ENCODE measurements around the gene PADI1.

Gene PADI1

GRCh38 chr1:17204546-17205440 is at the start of gene PADI1:
Gene PADI1, plus strand, starts transcription at chr1:17205128. Its CDS starts 90 bp downstream, at chr1:17205218.
- no peak for DNase-seq

DNA sequence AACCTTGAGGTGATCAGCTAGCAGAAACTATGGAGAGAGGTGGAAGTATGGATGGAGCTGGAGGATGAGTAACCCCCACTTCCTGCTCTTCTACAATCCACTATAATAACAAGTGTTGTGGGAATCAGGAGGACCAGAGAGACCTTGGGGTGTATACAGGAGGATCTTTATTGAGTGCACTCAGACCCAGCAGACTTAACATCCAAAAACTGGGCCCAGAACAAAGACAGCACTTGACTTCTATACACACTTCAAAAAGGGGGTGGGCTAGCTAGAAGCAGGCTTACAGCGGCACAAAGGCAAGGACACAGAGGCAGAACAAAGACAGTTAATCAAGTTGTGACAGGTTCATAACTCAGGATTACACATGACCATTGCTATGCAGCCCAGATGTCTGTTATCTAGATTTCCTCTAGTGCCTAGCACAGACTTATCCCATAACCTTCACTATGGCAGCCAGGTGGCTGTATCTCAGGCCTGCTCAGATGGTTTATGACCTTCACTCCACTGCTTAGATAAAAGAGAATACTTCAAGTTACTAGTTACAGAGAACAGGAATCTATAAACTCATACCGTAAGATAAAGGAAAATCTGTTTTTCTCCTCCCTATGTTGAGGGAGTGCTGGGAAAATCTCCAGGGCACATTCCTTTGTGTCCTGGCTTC is 49.5 kb upstream of the PADI1 start:
- DNase-seq: no peak

DNA sequence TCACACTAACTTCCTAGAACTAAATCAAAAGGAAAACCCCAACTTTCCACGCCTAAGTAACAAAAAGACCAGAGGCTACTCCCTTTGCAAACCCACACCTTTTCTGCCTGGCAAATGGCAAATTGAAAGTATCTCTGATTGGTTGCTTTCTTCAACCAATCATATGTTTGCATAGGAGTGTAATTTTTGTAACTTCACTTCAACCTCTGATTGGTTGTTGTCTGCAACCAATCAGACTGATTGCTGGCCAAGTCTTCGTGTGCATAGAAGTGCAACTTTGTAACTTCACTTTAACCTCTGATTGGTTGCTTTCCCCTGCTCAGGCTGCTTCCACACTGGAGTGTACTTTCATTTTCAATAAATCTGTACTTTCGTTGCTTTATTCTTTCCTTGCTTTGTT is 48.8 kb upstream of the PADI1 start:
- no peak for DNase-seq

DNA sequence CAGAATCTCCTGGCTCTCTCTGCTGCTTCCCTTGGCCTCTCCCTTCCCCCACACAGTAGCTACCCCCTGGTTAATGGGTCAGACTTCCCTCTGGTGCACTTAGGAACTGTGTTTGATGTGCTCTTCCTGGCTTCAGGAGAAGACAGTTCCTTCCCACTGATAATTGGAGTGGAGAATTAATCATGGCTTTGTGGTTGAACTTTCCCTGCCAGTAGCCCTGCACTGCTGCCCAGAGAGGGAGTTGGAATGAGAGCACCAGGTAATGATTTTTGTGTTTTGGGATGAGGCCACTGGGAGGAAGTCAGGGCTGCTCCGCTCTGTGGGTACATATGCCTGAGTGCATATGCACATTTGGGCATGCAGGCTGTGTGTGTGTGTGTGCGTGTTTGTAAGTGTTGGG is 46.0 kb upstream of the PADI1 start:
- no peak for DNase-seq

GRCh38 chr1:17161137-17161740 is 43.7 kb upstream of the PADI1 start:
- peak; percentile 52 for DNase-seq

- DNase-seq: no peak
Observed at GRCh38 chr1:17161926-17162800, 42.8 kb upstream of the PADI1 start.

GRCh38 chr1:17162941-17163340 is 42.0 kb upstream of the PADI1 start:
- DNase-seq: no peak

DNA sequence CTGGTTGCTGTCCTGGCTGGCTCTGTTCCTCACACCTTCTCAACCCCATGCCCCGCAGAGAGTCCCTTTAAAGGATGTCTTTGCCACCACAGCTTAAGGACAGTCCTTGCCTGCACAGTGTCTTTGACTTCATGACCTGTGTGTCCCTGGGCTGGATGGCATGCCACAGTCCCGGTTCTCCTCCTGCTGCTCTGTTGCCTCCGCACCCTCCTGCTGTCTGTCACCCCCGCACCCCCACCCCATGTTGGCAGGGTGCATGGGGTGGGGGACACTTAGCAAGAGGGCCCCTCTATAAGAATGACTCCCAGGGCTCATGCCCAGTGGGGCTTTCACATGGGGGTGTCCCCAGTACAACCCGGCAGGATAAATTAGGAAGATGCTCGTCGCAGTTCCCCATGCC is 41.6 kb upstream of the PADI1 start:
- DNase-seq: no peak

DNA sequence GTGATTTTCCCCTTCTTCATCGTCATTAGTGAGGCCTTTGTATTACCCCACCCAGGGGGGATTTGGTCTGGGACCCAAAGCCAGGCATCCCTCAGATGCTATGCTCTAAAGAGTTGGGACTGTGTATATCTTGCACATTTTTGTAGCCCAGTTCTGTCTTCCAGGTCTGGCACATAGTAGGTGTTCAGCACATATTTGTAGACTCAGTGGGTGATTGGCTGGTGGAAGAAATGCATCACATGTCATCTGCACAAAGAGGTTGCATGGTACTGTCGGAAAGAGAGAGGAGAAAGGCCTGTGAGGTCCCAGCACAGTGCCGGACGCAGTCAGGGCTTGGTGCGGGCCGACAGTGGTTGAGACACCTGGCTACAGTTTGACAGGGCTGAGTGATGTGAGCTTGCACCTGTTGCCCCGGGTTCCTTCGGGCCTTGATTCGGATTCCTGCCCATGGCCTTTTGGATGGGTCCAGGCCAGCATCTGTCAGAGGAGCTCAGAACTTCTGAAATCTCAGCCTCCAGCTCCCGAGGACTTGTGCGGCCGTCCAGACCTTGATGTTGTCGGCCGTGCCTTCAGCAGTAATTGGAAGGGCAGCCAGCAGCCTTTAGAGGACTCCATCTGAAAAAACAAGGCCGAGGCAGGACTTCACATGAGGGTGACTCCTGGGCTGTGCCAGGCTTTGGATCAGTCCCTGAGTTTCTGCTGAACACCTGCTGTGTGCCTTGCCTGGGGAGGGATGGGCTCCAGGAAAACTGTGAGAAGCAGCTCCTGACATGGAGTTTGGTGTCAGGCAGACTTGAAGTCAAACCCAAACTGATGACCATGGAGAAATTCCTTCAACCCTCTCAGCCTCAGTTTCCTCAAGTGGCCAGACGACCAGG is 40.9 kb upstream of the PADI1 start:
- no peak for DNase-seq

DNA sequence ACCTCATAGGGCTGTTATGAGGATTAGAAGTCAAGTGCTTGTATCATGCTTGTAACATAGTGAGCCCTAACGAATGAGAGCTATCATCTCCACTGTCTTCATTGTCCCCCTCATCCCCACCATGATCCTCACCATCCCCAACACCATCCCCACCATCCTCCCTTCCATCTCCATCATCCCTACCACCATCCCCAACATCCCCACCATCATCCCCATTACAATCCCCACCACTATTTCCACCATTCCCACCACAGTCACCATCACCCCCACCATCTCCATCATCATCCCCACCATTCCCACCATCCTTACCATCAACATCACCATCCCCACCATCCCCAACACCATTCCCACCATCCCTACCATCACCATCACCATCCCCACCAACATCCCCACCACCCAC is 39.1 kb upstream of the PADI1 start:
- no peak for DNase-seq

DNA sequence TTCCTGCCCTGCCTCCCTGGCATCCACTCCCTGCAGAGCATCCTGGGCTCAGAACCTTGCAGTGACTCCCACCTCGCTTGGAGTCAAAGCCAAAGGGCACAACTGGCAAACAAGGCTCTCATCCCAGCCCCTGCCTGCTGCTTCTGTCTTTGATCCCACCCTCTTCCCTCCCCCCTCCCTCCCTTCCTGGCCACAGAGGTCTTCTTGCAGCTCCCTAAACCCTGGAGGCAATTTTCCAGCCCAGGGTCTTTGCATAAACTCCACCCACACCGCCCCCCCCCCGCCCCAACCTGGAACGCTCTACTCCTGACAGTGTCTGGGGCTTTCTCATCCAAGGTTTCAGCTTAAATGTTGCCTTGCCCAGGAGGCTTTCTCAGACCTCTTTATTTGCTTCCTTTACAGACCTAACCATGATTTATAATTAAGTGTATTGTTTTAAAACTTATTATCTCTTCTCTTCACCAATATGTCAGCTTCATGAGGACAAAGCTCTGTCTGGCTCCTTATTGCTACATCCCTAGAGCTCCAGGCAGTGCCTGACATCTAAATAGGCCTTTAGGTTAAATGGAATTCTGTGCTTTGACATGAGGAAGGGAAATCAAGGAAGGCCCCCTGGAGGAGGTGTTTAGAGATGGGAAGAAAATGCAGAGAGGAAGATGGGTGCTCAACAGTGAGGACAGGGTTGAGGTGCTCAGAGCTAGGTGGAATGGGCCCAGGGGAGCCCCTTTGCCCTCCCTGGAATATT is 37.7 kb upstream of the PADI1 start:
- no peak for DNase-seq

DNA sequence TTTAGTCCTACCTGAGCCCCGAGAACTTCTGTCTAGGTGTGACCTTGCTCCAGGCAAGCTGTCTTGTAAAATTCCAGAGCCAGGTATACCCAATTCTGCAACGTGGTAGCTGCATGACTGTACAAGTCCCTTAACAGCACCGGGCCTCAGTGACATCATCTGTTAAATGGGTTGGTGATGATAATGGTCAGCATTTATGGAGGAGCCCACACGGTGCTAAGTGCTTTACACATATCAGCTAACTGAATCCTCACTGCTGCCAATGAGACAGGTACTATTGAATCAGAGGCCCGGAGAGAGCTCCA is 37.2 kb upstream of the PADI1 start:
- no peak for DNase-seq

DNA sequence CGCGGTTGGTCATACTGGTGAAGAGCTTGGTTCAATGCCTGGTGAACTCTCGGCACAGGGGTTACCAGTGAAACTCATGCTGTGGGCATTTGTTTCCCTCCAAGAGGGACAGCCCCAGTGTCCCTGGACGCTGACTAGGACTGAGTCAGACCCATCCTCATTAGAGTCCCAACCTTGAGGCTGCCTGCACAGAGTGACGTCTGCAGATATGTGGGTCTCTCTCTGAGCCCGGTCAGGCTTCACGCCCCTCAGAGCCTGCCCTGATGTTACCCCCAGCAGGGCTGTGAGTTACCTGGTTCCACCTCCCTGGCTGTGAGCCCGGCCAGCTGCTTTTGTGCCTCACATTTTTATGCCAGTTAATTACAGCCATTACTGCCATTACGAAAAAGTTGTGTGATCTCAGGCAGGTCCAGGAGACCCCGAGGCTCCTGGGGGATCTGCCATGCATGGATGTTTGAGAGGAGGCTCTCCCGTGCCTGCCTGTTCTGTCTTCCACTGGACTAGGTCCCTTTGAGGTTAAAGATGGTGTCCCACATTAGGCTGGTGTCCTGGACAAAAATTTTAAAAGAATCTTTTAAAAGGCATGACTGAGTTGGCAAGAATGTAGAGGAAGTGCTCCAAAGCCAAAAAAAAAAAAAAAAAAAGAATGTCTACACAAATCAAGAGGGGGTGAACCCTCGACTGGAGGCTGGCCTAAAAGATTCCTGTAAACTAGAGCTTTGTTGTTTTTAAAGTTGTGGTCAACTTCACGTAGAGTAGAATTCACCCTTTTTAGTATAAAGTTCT is 36.6 kb upstream of the PADI1 start:
- DNase-seq: no peak

DNA sequence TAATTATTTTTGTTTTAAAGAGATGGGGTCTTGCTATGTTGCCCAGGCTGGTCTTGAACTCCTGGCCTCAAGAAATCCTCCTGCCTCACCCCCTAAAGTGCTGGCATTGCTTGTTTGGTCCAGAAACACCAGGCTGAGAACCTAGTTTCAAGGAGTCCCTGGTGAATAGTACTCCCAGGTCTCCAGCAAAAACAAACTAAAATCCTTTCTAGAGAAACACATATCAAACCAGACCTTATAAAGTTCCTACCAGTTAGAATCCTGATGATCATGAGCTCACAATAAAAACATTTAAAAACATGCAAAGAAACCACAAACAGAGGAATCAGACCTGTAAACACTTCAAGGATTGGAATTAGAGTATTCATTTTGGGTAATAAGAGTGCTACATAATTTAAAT is 34.4 kb upstream of the PADI1 start:
- DNase-seq: no peak

DNA sequence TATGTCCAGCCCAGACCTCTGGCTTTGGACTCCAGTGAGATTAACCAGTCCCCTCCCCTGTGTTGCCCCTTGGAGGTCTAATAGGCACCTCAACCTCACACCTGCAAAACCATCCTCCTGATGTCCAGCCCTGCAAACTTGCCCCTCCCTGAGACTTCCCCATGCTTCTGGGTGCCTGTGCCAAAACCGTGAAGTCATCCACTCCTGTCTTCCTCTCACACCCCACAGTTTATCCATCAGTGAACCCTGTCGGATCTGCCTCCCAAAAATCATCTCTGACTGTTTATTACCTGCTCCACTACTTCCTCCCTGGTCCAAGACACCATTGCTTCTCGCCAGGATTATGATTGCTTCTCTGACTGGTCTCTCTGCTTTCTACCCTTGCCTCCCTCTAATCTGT is 31.7 kb upstream of the PADI1 start:
- no peak for DNase-seq

GRCh38 chr1:17176306-17177061 is 28.4 kb upstream of the PADI1 start:
- DNase-seq: peak; percentile 38

GRCh38 chr1:17177651-17178050 is 27.3 kb upstream of the PADI1 start:
- no peak for DNase-seq

DNA sequence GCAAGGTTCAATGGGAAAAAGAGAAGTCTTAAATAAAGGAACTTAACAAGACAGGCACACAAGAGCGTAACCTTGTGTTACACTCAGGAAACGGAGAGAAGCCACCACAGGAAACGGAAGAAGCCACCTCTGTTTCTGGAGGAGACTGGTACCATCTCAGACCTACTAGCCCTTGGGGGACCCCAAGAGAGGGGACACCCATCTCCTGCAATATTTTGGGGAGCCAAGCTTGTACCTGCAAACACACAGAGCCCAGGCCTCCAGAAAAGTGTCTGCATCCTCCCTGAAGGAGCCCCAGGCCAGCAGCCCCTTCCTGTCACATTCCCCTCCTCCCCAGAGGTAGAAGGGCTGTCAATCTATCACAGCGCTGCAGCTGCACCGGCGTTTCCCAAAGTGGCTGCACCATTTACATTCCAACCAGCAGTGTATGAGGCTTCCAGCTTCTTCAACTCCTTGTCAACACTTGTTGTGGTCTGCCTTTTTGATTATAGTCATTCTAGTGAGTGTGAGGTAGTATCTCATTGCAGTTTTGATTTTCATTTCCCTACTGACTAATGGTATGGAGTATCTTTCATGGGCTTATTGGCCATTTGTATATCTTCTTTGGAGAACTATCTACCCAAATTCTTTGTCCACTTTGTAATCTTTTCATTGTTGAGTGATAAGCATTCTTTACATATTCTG is 23.0 kb upstream of the PADI1 start:
- DNase-seq: peak; percentile 12
